ENCODE data around the gene CTPS2. TPM values are rescaled to one million over a fixed set of nuclear protein-coding genes. Genes with fewer than 3 reads are reported as not detected.

The CTPS2 gene
- total RNA-seq, 2 experiments from 2014 or later = 4.8 to 5.1 TPM

Other genes with a start within 250 kb of the CTPS2 start
- gene S100G, start 62.5 kb downstream of the CTPS2 start, total RNA-seq = not detected
- gene SYAP1, start 6.9 kb upstream of the CTPS2 start, total RNA-seq = 10 to 100 TPM; 16.4 to 19.2 TPM
- gene TXLNG, start 73.8 kb upstream of the CTPS2 start, total RNA-seq = 1 to 10 TPM; 9.4 to 9.8 TPM
- 100 to 1,000 TPM; 137 to 140 TPM for gene RBBP7, start 157.7 kb upstream of the CTPS2 start, total RNA-seq
- under 1 TPM; 0.10 TPM for gene REPS2, start 234.0 kb upstream of the CTPS2 start, total RNA-seq